A673 (cell line): ENCODE measurements around the gene CEMIP.

Experiments
- EZH2 ChIP-seq: fragments of 200-600 bp; sonication (generic); IDR thresholded peaks from 2 replicates; pipeline ENCODE4 v1.6.1; 2017; ENCODE audit warnings: borderline replicate concordance, low read depth, mild to moderate bottlenecking, mixed read lengths, antibody characterized with exemption, low read length; ENCODE audit not compliant: poor library complexity, severe bottlenecking
- TF ChIP-seq, protein P1 (sequence below): fragments of 300-800, 200-600 bp; sonication (generic); conservative IDR thresholded peaks from 2 replicates; pipeline ENCODE4 v1.5.1; 2017; ENCODE audit warnings: low read depth, mild to moderate bottlenecking, antibody characterized with exemption, low read length, moderate library complexity, mixed read lengths

DNA sequence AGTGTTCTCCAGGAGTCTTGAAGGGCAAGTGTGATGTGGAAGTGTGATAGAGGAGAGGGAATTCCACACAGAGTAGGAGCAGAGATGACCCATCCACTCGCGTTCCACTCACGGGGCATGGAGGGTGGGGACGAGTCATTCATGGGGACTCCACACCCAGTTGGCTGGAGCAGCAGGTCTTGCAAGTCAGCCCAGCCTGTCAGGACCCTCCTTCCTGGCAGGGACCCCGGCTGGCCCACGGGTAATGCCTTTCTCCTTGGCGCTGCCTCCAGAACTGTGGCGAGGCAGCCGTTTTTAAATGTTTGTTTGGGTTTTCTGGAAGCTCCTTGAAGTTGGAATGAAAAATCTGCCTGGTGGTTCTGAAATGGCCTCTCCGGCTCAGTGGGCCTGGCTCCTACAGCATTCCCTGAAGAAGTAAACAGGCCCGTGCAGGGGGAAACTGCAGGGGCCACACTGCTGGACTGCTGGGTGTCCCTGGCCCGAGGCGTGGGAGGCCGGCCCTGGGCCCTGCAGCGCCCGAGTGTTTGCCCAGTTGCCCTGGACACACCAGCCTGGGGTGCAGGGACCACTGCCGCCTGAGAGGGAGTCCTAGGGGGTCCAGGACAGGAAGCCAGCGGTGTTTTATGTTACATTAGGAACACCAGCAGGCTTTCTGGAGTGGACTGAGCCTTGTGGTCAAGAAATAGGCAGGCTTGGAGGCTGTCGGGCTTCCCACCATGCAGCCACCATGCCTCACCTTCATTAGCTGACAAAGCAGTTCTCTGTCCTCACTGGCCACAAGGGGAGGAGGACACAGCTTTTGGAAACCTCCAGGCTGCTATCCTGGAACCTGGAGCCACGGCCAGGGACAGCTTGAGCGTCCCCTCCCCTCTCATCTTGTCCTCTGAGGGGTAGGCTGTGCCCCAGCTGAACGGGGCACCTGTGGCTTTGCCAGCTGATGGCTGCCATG lies 61.3 kb downstream of the CEMIP start:
- TF ChIP-seq, protein P1, sequence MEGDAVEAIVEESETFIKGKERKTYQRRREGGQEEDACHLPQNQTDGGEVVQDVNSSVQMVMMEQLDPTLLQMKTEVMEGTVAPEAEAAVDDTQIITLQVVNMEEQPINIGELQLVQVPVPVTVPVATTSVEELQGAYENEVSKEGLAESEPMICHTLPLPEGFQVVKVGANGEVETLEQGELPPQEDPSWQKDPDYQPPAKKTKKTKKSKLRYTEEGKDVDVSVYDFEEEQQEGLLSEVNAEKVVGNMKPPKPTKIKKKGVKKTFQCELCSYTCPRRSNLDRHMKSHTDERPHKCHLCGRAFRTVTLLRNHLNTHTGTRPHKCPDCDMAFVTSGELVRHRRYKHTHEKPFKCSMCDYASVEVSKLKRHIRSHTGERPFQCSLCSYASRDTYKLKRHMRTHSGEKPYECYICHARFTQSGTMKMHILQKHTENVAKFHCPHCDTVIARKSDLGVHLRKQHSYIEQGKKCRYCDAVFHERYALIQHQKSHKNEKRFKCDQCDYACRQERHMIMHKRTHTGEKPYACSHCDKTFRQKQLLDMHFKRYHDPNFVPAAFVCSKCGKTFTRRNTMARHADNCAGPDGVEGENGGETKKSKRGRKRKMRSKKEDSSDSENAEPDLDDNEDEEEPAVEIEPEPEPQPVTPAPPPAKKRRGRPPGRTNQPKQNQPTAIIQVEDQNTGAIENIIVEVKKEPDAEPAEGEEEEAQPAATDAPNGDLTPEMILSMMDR = no peak
- no peak for TF ChIP-seq EZH2
